GM10847 (cell line): ENCODE measurements around the gene KRT8.

ENCODE experiments used
- POLR2A ChIP-seq: IDR thresholded peaks from 2 replicates; pipeline ENCODE4 v1.6.1; 2011; ENCODE audit not compliant: insufficient read length; ENCODE audit errors: extremely low read depth

KRT8 gene

GRCh38 chr12:52942901-52943181 is 38.0 kb upstream of the KRT8 start:
- TF ChIP-seq POLR2A: no peak

DNA sequence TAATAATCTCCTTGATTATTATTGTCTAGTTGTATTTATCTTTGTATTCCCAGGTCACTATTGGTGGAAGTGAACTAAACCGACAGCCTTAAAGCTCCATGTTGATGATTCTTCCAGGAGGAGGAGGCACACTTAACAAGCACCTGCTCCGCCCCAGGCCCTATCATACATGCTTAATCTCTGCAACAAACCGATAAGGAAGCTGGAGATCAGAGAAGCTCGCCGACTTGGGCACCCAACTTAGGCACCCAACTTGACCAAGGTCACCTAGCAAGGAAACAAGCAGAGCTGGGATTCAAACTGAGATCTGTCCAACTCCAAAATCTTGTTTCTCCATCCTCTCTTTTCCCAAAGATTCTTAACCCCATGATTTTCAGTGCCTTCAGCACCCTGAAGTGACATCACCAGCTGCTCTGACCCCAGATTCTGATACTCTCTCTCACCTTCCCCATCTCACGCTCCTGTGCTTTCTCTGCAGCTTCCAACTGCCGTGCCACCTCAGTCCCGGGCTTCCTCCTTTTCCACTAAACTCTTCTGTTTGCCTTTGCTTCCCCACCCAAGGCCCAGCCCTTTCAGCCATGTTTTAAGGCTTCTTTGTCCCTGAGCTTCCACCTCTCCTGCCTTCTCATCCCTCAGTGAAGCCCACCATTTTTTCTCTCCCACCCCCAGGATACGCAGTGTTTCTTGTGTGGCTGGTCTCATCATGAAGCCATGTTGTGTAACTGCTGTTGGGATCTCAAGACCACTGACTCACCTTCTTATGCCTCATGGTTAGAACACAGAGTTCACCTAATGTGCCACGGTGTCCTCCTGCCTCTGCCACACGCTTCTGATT is 37.4 kb upstream of the KRT8 start:
- TF ChIP-seq POLR2A: no peak

DNA sequence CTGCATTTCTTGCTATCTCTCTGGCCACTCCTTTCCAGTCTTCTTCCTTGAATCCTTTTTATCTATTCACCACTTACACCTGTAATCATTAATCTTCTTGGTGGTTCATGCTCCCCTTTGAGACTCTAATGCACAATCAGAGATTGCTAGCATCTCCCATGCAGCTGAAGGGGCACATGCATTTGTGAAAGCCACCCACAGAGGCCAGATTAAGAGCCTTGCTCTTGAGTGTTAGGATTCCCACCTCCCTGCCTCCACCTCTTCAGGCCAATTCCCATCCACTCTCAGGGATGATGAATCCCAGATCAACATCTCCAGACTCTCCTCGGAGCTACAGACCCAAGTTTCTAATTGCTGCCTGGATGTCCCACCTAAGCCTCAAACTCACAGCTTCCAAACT is 24.7 kb upstream of the KRT8 start:
- TF ChIP-seq POLR2A: no peak

- no peak for TF ChIP-seq POLR2A
Measured at GRCh38 chr12:52927964-52928363, 23.1 kb upstream of the KRT8 start.

DNA sequence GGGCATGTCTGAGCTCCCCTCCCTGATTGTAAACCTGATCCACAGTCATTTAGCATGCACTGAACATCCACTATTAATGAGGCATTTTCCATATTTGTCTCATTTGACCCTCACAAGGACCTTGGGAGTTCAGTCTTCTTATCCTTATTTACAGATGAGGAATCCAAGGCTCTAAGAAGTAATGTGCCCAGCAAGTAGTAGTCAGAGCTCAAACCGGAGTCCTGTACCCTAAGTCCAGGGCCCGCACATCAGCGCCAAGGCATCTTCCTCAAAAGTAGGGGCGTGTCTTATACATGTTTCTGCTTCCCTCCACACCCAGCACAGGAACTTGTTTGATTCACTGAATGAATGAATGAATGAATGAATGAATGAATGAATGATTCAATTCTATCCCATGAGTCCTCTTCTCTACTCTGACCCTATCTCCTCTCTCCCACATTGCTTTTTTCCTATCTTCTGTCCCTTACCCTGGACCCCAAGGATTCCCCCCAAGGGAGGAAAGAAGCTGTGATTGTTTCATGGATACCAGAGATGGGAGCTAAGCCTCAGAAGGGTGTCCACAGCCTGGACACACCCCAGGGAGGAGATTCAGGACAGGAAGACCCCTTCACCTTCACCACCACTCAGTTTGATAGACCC is 21.8 kb upstream of the KRT8 start:
- TF ChIP-seq POLR2A: no peak

- no peak for TF ChIP-seq POLR2A
Measured at GRCh38 chr12:52925717-52926595, 21.1 kb upstream of the KRT8 start.

DNA sequence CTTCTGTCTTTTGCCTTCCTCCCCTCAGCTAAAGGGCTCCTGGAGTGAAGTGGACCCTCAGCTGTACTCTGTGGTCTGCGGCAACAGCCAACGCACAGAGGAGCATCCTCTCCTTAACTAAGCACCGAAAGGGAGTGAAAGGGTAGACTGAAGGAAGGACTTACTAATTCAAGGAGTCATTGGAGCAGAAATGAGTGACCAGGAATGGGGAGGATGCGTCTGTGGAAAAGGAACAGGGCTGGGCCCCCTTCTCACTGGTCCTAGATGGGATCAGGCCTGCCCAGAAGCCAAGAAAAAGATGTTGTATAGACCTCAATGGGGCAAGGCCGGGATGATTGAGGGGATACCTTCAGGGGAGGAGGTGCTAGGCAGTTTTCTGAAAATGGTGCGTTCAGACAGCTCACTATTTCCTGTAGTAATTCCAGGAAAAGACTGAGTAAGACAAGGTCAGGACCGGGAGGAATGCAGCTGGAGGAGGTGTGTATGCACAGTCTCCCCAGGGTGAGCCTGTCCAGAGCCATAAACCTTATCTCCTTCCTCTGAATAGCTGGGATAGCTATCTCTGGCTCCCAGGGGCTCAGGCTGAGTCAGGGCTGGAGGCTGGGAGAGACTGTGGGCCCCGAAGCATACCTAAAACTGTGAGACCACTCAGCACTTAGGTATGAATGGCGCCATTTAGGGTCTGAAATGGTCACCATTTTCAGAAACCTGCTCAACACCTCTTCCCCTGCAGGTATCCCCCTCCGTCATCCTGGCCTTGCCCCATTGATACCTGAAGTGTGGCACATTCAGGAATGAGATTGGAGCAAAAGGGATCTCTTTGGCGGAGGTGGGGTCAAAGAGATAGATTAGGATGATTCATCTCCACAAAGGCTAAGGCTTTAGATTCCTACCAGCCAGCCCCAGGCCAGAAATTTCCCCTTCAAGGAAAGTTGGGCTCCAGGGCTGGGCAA is 20.2 kb upstream of the KRT8 start:
- TF ChIP-seq POLR2A: no peak

GRCh38 chr12:52921488-52922165 is 16.8 kb upstream of the KRT8 start:
- no peak for TF ChIP-seq POLR2A

- no peak for TF ChIP-seq POLR2A
Measured at GRCh38 chr12:52920937-52921336, 16.1 kb upstream of the KRT8 start.

DNA sequence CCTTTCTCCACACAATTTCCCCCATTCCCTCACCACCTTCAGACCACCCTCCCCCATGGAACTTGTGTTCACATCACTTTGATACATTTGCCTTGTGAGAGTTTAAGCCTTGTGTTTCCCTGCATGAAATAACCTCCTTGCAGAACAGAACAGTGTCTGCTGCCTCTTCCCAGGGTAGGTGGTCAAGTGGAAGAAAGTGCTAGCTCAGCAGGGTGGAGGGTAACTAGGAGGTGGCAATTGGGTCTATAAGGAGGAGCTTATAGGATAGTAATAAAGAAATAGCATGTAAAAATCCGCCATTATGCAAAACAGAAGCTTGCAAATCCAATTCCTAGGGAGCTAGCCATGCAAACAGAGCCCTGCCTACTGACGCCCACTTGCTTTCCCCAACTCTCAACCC is 13.9 kb upstream of the KRT8 start:
- TF ChIP-seq POLR2A: no peak

GRCh38 chr12:52918351-52918750 is 13.5 kb upstream of the KRT8 start:
- TF ChIP-seq POLR2A: no peak

- TF ChIP-seq POLR2A: no peak
Measured at GRCh38 chr12:52917800-52918199, 12.9 kb upstream of the KRT8 start.

DNA sequence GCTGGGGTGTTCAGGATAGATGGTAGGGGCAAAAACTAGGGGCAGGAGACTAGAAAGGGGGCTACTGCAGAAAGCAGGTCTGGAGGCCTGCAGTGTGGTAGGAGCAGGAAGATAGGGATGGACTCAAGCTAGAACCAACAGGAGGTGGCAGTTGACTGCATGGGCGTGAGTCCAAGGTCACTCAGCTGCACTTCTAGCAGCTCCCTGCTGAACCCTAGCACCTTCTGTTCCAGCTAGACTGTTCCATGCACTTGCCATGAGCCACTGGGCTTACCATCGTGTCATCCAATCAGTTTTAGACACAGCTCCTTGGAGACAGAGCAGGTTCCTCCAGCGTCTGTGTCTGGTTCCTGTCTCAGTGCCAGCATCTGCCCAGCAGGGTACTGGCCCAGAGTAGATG is 11.3 kb upstream of the KRT8 start:
- TF ChIP-seq POLR2A: no peak

- no peak for TF ChIP-seq POLR2A
Measured at GRCh38 chr12:52915637-52916036, 10.8 kb upstream of the KRT8 start.
